ENCODE results near the gene C2CD2. TPM values are rescaled to one million over a fixed set of nuclear protein-coding genes. Genes with fewer than 3 reads are reported as not detected.

The C2CD2 gene
- total and polyA plus RNA-seq, 2 of the 8 experiments (the other 6 are each of a cell fraction or from before 2014, with no cell fraction given) = 10.4 to 13.0 TPM

DNA sequence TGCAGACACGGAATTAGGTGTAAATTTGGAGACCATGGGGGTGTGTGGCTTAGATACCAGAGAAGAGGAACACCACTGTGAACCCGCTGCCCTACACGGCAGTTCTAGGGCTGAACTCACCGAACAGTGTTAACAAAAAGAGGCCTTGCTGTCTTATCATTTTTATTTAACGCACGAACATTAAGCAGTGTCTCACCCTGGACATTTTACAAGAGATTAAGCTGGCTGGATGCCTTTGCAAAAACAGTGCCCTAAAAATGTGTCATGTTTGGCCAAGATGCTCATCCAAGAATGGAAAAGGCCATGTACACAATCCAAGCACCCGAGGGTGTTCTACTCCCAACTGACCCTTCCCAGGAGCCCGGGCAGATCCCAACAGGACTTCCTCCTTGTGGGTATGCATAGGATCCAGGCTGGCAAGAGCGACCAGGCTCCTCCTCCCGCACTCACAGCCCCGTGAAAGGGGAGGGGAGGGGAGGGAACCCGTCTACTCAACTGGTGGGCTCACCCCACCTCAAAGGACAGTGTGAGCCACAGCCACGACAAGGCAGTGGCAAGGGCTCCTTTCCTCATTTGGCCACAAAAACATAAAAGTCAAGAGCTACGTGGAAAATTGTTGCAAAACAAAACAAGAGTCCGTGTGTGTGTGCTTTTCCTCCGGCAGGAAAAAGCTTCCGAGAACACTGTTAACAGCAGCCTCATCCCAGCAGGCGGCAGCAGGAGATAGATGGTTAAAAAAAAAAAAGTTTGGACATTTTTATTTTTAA is 20.3 kb downstream of the C2CD2 start (continued):
- no peak for TF ChIP-seq EP300 (IDR thresholded peaks at IDR 0.05; ENCODE audit: borderline replicate concordance in 1 of 2, low read depth in 2 of 2, low read length in 2 of 2)
- TF ChIP-seq EGR1 (IDR thresholded peaks at IDR 0.05; ENCODE audit: borderline replicate concordance, low read depth, low read length) = no peak
- TF ChIP-seq CBX8 (IDR thresholded peaks at IDR 0.05; ENCODE audit: borderline replicate concordance, low read depth, low read length) = no peak
- no peak for TF ChIP-seq NRF1 (IDR thresholded peaks at IDR 0.05; ENCODE audit: low read depth, low read length)
